ENCODE data around the gene C3orf70.

Gene C3orf70

DNA sequence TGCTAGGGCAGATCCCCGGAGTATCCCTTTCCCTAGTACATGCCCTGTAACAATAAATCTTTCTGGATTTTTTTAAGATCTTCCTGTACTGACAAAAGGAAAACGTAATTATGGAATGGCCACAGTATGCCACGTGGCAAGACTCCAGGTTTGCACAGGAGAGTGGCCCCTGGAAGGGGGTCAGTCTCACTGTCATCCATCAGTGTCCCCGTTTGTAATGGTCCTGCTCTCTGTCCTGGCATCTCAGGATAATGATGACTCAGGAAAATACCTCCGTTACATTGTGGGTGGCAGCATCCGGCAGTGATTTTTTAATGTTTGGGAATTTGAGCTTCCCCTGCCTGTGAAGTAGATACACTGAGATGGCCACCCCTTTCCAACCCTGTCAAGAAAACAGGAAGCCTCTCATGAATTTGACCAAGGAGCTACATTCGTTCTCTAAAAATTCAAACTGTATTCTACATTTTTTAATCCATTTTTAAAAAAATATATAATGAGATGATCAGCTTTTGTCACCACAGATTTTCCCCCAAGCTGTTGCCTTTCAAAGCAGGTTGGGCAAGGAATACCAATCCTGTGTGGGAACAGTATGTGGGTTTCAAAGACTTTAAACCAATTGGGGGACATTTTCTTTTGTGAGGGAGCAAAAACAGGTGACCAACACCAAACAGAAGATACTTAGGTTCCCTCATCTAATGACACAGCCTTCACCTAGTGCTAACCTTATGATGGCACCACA is 110.4 kb downstream of the C3orf70 start:
- DNase-seq: no peak

DNA sequence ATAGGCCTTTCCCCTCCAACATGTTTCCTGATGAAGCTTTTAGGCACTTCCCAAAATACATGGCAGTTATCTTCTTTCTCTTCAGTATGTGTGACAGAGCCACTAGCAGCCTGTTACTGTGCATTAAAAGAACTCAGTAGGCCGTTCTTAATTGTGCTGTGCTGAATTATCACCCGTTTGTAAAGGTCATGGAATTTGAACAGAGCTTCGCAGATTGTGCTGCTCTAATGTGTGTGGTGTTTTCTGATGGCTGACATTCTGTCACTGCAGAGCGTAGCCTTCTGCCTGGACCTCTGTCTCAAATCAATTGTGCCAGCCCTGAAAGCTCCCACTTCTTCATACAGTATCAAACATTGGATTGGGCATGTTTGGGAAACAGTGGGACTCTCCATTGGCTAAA is 111.3 kb downstream of the C3orf70 start:
- DNase-seq: no peak

GRCh38 chr3:185040425-185040824 is 112.4 kb downstream of the C3orf70 start:
- DNase-seq: no peak

- no peak for DNase-seq
Observed at GRCh38 chr3:185037801-185038200, 115.1 kb downstream of the C3orf70 start.

DNA sequence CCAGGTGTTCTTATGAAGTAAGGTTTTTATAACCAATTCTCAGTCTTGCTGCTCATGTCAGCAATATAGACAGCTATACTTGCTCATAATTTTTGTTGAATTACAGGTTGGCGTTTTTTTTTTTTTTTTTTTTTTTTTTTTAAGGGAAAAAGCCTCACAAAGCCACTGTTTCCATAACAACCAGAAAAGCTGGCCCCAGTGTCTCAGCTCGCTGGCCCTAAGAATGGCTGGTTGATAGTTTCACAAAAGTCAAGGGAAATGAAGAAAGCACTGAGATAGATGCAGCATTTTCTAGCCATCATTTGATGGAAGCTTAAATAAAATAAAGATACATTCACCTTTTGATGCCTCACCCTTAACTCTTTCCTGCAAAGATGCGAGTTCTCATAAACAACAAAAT is 121.9 kb downstream of the C3orf70 start:
- DNase-seq: no peak

GRCh38 chr3:185030399-185030798 is 122.5 kb downstream of the C3orf70 start:
- no peak for DNase-seq

DNA sequence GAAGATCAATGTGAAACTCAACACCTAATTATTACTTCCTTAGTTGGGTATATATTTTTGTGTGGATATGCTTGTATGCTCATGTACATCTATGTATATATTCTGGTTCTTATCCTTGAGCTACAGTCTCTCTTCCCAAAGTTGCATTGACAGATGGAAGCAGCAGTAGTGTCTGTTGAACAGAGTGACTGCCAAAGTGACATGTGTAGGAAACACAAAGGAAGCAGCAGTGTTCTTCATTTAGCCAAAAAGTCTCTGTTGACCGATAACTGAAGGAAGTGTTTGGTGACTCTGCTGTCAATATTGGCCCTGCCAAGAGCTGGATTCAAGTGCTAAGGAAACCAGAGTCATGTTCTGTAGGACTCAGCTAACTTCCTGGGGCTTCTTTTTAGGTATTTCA is 123.8 kb downstream of the C3orf70 start:
- DNase-seq: no peak

DNA sequence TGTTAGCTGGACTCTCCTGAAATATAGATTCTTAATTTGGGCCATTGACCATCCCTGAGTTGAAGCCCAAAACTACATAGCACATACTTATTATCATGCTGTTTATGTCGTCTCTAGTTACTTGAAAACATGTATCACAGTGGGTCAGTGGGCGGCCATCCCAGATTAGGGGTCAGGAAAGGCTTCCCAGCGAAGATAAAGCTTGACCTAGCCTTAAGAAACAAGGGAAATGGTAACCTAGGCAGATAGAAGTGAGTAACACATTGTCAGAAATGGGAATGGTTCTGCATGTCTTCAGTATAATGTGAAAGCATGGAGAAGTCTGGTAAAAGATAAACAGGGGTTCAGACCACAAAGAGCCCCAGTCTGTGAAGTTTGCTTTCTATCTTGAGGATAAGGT is 124.7 kb downstream of the C3orf70 start:
- DNase-seq: no peak
